Epidermal melanocyte (primary cell): ENCODE data around the gene KRT17.

Experiments
- DNase-seq: peaks from one replicate; pipeline ENCODE4 v3.0.0; 2011; ENCODE audit warnings: low spot score; ENCODE audit not compliant: insufficient read length

The KRT17 gene

GRCh38 chr17:41624208-41625101 is at the start of gene KRT17:
Gene KRT17, minus strand, starts transcription at chr17:41624575. Its CDS starts 66 bp downstream, at chr17:41624509.
- no peak for DNase-seq

- no peak for DNase-seq
Measured at GRCh38 chr17:41672153-41672552, 47.8 kb upstream of the KRT17 start.

- no peak for DNase-seq
Measured at GRCh38 chr17:41667280-41668041, 43.1 kb upstream of the KRT17 start.

- DNase-seq: peak; percentile 87
Measured at GRCh38 chr17:41666708-41667279, 42.4 kb upstream of the KRT17 start.

- no peak for DNase-seq
Measured at GRCh38 chr17:41666237-41666641, 41.9 kb upstream of the KRT17 start.

- peak; percentile 94 for DNase-seq
Measured at GRCh38 chr17:41665566-41666236, 41.3 kb upstream of the KRT17 start.

- DNase-seq: no peak
Measured at GRCh38 chr17:41664587-41665565, 40.5 kb upstream of the KRT17 start.

- DNase-seq: no peak
Measured at GRCh38 chr17:41664172-41664457, 39.7 kb upstream of the KRT17 start.

GRCh38 chr17:41663451-41664171 is 39.2 kb upstream of the KRT17 start:
- DNase-seq: no peak

GRCh38 chr17:41660221-41660711 is 35.9 kb upstream of the KRT17 start:
- no peak for DNase-seq

GRCh38 chr17:41659427-41660212 is 35.2 kb upstream of the KRT17 start:
- DNase-seq: no peak

- DNase-seq: no peak
Measured at GRCh38 chr17:41658846-41659245, 34.5 kb upstream of the KRT17 start.

- DNase-seq: no peak
Measured at GRCh38 chr17:41657936-41658335, 33.6 kb upstream of the KRT17 start.

- no peak for DNase-seq
Measured at GRCh38 chr17:41657176-41657754, 32.9 kb upstream of the KRT17 start.

GRCh38 chr17:41656249-41657023 is 32.1 kb upstream of the KRT17 start:
- no peak for DNase-seq

- DNase-seq: no peak
Measured at GRCh38 chr17:41655611-41656111, 31.3 kb upstream of the KRT17 start.
